Heart left ventricle (tissue), 16 donors: Measurements from ENCODE around the gene BTNL8. TPM values are rescaled to one million over a fixed set of nuclear protein-coding genes. Genes with fewer than 3 reads are reported as not detected.
A peak's percentile ranks its signal among the peaks of the same experiment; 100 is the strongest.

Experiments used
- ATAC-seq, 4 donors: fragments of 200-7000 bp; cut with Tn5 transposase; one replicate each; pipeline ENCODE4 v1.9.1; 2020 to 2022; ENCODE audit warnings: moderate library complexity in 4 of 4, mild to moderate bottlenecking in 3 of 4, moderate number of reproducible peaks in 1 of 4
- DNase-seq, 5 donors: peaks; one replicate each; pipeline ENCODE4 v3.0.0-alpha.2; 2020
- H3K27ac ChIP-seq, 12 donors: fragments of 200-600 bp; sonication (generic) in 4 of 12; one replicate each; pipeline versions ENCODE4 v1.5.0 to v1.8.0; 2016 to 2022; ENCODE audit warnings: mild to moderate bottlenecking in 2 of 12
- H3K27me3 ChIP-seq, 9 donors: fragments of 200-600 bp; sonication (generic) in 2 of 9; one replicate each; pipeline versions ENCODE4 v1.5.1 to v1.8.0; 2016 to 2022; ENCODE audit warnings: mild to moderate bottlenecking in 3 of 9
- H3K36me3 ChIP-seq, 9 donors: fragments of 200-600 bp; sonication (generic) in 2 of 9; one replicate each; pipeline versions ENCODE4 v1.5.0 to v1.8.0; 2018 to 2022; ENCODE audit warnings: mild to moderate bottlenecking in 2 of 9
- H3K4me1 ChIP-seq, 12 donors: fragments of 200-600 bp; sonication (generic) in 4 of 12; one replicate each; pipeline versions ENCODE4 v1.5.0 to v1.8.0; 2016 to 2022; ENCODE audit warnings: mild to moderate bottlenecking in 3 of 12
- H3K4me3 ChIP-seq, 12 donors: fragments of 200-600 bp; sonication (generic) in 4 of 12; one replicate each; pipeline versions ENCODE4 v1.5.0 to v1.8.0; 2017 to 2022; ENCODE audit warnings: mild to moderate bottlenecking in 9 of 12, moderate library complexity in 4 of 12
- H3K9me3 ChIP-seq, 12 donors: fragments of 200-600 bp; sonication (generic) in 4 of 12; one replicate each; pipeline versions ENCODE4 v1.5.0 to v1.8.0; 2016 to 2022; ENCODE audit warnings: mild to moderate bottlenecking in 1 of 12
- CTCF ChIP-seq, 12 donors: fragments of 200-600 bp; sonication (generic) in 4 of 12; IDR thresholded peaks; one replicate each; pipeline versions ENCODE4 v1.5.0 to v1.8.0; 2018 to 2022; ENCODE audit warnings: antibody characterized with exemption in 12 of 12, mild to moderate bottlenecking in 5 of 12
- POLR2A ChIP-seq, 2 donors: fragments of 450-650 bp; IDR thresholded peaks; one replicate each; pipeline ENCODE4 v1.6.1; 2017; ENCODE audit warnings: antibody characterized with exemption in 2 of 2, mild to moderate bottlenecking in 2 of 2, moderate library complexity in 2 of 2
- WGBS, 4 donors: extraction: QIAGEN DNeasy Blood & Tissue Kit in 2 of 4; methylation state at CpG; one replicate each; pipeline versions ENCODE4 v1.1.5 to v1.1.7; 2013 to 2018; 5-methylcytosine and 5-hydroxymethylcytosine counted together
- intact Hi-C, 10 donors: fragments of 100-400 bp; cut with DNase I; formaldehyde crosslinking; loops; one replicate each; pipeline versions ENCODE4 v1.11.1 to v1.14.2; 2022
- long read RNA-seq, 3 donors: library from polyadenylated mRNA; unstranded; transcript quantifications; one replicate each; pipeline ENCODE4 v2.0.0, GENCODE V29; 2020 to 2021
- polyA plus RNA-seq, 2 donors: library from polyadenylated mRNA; stranded (reverse); fragments of 200-250 nt; gene quantifications; one replicate each; pipeline ENCODE4 v1.2.3, GENCODE V29; 2013
- total RNA-seq, 9 donors: library from RNA; depleted of rRNA in 2 of 9; stranded (reverse); fragments of >200 nt in 2 of 9; fragmentation: NEBNext Ultra II Directional in 3 of 9; extraction: Animal tissue kit (Norgen Biotek cat#: 25700) in 3 of 9; gene quantifications; one replicate each; pipeline versions ENCODE4 v1.1.0 to v1.2.4, GENCODE V29; 2016 to 2023
- donor health status: ischemic (EF 13 %, LVEDD 7.1; RV severe dilation, severe dysfunction).
- donor health status: healthy with polysubstance abuse.
- donor health status: DM: no; HTN: yes; CAD: no.
- donor health status: DM: no; HTN: no; CAD: no.
- donor health status: ischemic (EF 25% LVEDD 6.9; RV normal size, moderate dysfunction).
- donor health status: ischemic (EF 25% LVEDD 5.7; RV mildly dilated, moderate dysfunction).
- donor health status: healthy.
- donor health status: DM: yes; HTN: yes; CAD: no.
- donor health status: ischemic (EF 35%, LVEDD 5.7; RV mildly dilated, moderate dysfunction).
- donor health status: nonischemic (EF 11% LVEDD 7.7; RV severe dilation, severe dysfunction).
- donor health status: DM: yes; HTN: yes; CAD: no.
- donor health status: PGD.
- donor health status: ischemic (EF 29% LVEDD 5.4; RV normal size, mild dysfunction).
- donor health status: nonischemic (EF 23%, LVEDD 6.1; RV moderate dilation, normal function).

The BTNL8 gene, protein sequence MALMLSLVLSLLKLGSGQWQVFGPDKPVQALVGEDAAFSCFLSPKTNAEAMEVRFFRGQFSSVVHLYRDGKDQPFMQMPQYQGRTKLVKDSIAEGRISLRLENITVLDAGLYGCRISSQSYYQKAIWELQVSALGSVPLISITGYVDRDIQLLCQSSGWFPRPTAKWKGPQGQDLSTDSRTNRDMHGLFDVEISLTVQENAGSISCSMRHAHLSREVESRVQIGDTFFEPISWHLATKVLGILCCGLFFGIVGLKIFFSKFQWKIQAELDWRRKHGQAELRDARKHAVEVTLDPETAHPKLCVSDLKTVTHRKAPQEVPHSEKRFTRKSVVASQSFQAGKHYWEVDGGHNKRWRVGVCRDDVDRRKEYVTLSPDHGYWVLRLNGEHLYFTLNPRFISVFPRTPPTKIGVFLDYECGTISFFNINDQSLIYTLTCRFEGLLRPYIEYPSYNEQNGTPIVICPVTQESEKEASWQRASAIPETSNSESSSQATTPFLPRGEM
- total RNA-seq (under 1 TPM in 3 of 9 donors, not detected in 6; 0.17 to 0.84 (median 0.24) TPM), polyA plus RNA-seq (under 1 TPM in 1 of 2 donors, not detected in 1; 0.14 TPM)
- long read RNA-seq, donor 1 = 0 reads
- long read RNA-seq, donor 2 = 0 reads
- long read RNA-seq, donor 3 = 0 reads

GRCh38 chr5:180898621-180899246 is at the start of gene BTNL8:
BTNL8 (plus strand) TSS chr5:180899159; CDS start chr5:180899311, 152 bp downstream.
- WGBS, 4 donors = 87 to 90% (median 89%) methylated on average over 9 of the region's 9 CpGs
- Histone ChIP-seq H3K27ac (peak within 1 kb of the TSS in 5 of 12 donors; percentile 2 to 46 (median 32)), H3K4me3 (peak within 1 kb of the TSS in 1 of 12 donors; percentile 8), H3K9me3 (peaks cover 0 to 18% (median 2%) of the 10 kb centered on the region in 12 donors), H3K36me3 (no peaks in the 10 kb centered on the region), H3K27me3 (peaks cover 0 to 3% (median 0%) of the 10 kb centered on the region in 9 donors), H3K4me1 (peaks cover 0 to 3% (median 0%) of the 10 kb centered on the region in 12 donors)
- DNase-seq (no peak), ATAC-seq (no peak)
- TF ChIP-seq CTCF (IDR thresholded peaks at IDR 0.05) (no peak), POLR2A (IDR thresholded peaks at IDR 0.05) (no peak)
- intact Hi-C loops = no loop called here

DNA sequence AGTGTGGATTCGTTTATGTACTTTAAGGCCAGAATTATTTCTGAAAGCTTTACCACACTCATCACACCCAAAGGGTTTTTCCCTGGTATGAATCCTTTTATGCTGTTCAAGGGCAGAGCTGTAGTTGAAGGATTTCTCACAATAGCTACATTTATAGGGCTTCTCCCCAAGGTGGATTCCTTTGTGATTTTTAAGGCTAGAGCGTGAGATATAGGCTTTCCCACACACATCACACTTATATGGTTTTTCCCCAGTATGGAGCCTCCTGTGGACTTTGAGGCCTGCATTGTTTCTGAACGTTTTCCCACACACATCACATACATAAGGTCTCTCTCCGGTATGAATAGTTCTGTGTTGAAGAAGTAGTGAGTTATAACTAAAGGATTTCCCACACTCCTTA is 49.1 kb upstream of the BTNL8 start:
- Histone ChIP-seq H3K4me1 (peaks cover 0 to 16% (median 5%) of the 10 kb centered on the region in 12 donors), H3K4me3 (no peak overlapping the region), H3K9me3 (peaks cover 0 to 36% (median 1%) of the 10 kb centered on the region in 12 donors), H3K27ac (no peak overlapping the region), H3K36me3 (peaks cover 8 to 53% (median 40%) of the 10 kb centered on the region in 9 donors), H3K27me3 (no peaks in the 10 kb centered on the region)
- 96 to 99% (median 96%) methylated on average over 4 of the region's 4 CpGs for WGBS, 4 donors
- intact Hi-C loops = no loop called here
- TF ChIP-seq POLR2A (IDR thresholded peaks at IDR 0.05) (no peak), CTCF (IDR thresholded peaks at IDR 0.05) (no peak)
- ATAC-seq (no peak), DNase-seq (no peak)

DNA sequence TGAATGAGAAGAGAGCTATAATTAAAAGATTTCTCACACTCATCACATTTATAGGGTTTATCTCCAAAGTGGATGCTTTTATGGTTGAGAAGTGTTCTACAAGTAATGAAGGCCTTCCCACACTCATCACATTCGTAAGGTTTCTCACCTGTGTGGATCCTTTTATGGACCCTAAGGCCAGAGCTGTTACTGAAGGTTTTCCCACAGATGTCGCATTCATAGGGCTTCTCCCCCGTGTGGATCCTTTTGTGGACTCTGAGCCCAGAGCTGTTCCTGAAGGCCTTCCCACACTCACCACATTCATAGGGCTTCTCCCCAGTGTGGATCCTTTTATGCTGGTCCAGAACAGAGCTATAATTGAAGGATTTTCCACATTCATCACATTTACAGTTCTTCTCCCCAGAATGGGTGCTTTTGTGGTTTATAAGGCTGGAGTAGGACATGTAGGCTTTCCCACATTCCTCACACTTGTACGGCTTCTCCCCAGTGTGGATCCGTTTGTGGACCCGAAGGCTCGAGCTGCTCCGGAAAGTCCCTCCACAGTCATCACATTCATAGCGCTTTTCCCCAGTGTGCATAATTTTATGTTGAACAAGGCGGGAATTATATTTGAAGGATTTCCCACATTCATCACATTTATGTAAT is 48.4 kb upstream of the BTNL8 start:
- DNase-seq (no peak), ATAC-seq (no peak)
- H3K4me3 ChIP-seq = no peak overlapping the region
- no peaks in the 10 kb centered on the region for H3K27me3 ChIP-seq
- H3K4me1 ChIP-seq = peaks cover 0 to 16% (median 5%) of the 10 kb centered on the region in 12 donors
- intact Hi-C loops = no loop called here
- TF ChIP-seq CTCF (IDR thresholded peaks at IDR 0.05) (no peak), POLR2A (IDR thresholded peaks at IDR 0.05) (no peak)
- no peak overlapping the region for H3K27ac ChIP-seq
- 96 to 98% (median 97%) methylated on average over 10 of the region's 10 CpGs for WGBS, 4 donors
- H3K36me3 ChIP-seq = peaks cover 8 to 60% (median 47%) of the 10 kb centered on the region in 9 donors
- peaks cover 0 to 36% (median 1%) of the 10 kb centered on the region in 12 donors for H3K9me3 ChIP-seq
